OCI-LY1 (cell line): Measurements from ENCODE around the gene ANKS6.

Experiments
- H2AFZ ChIP-seq: fragments of 200-600 bp; sonication (generic), shearing (Covaris generic); 2 replicates; pipeline ENCODE4 v1.6.0; 2014; ENCODE audit warnings: antibody characterized with exemption, mild to moderate bottlenecking, low read length
- H3F3A ChIP-seq: fragments of 200-600 bp; sonication (generic), shearing (Covaris generic); 2 replicates; pipeline ENCODE4 v1.6.0; 2014; ENCODE audit warnings: mild to moderate bottlenecking, antibody characterized with exemption, low read length, moderate library complexity; ENCODE audit not compliant: insufficient read depth
- H3K27ac ChIP-seq: fragments of 200-600 bp; sonication (generic); 2 replicates; pipeline ENCODE4 v1.5.1; 2014; ENCODE audit warnings: low read length, mixed run types, mild to moderate bottlenecking, low read depth; ENCODE audit not compliant: poor library complexity, severe bottlenecking
- H3K27me3 ChIP-seq: fragments of 200-600 bp; sonication (generic); 2 replicates; pipeline ENCODE4 v1.6.0; 2014; ENCODE audit warnings: antibody characterized with exemption, mild to moderate bottlenecking, low read length, moderate library complexity; ENCODE audit not compliant: insufficient read depth
- H3K36me3 ChIP-seq: fragments of 200-600 bp; sonication (generic); 2 replicates; pipeline ENCODE4 v1.6.1; 2014; ENCODE audit warnings: mild to moderate bottlenecking, antibody characterized with exemption, low read length, moderate library complexity, mixed read lengths; ENCODE audit not compliant: insufficient read depth
- H3K4me1 ChIP-seq: fragments of 200-600 bp; sonication (generic); 2 replicates; pipeline ENCODE4 v1.5.1; 2014; ENCODE audit warnings: mild to moderate bottlenecking, low read length, moderate library complexity; ENCODE audit not compliant: insufficient read depth, severe bottlenecking
- H3K4me2 ChIP-seq: fragments of 200-600 bp; sonication (generic), shearing (Covaris generic); 2 replicates; pipeline ENCODE4 v1.6.1; 2014; ENCODE audit warnings: low read length
- H3K4me3 ChIP-seq: fragments of 200-600 bp; sonication (generic); 2 replicates; pipeline ENCODE4 v1.5.1; 2014; ENCODE audit warnings: low read length, low read depth, mild to moderate bottlenecking, mixed read lengths; ENCODE audit not compliant: poor library complexity, severe bottlenecking
- H3K79me2 ChIP-seq: fragments of 200-600 bp; shearing (Covaris generic); 2 replicates; pipeline ENCODE4 v1.6.1; 2016; ENCODE audit warnings: mixed run types, low read length, mixed read lengths; ENCODE audit not compliant: insufficient read depth
- H3K9ac ChIP-seq: fragments of 200-600 bp; sonication (generic), shearing (Covaris generic); 2 replicates; pipeline ENCODE4 v1.6.1; 2014; ENCODE audit warnings: mild to moderate bottlenecking, low read length, mixed read lengths
- H3K9me2 ChIP-seq: fragments of 200-600 bp; sonication (generic), shearing (Covaris generic); 2 replicates; pipeline ENCODE4 v1.6.1; 2014; ENCODE audit warnings: low read depth, mild to moderate bottlenecking, low read length, mixed read lengths
- H3K9me3 ChIP-seq: fragments of 200-600 bp; shearing (Covaris generic); 2 replicates; pipeline ENCODE4 v1.6.1; 2014; ENCODE audit warnings: low read length, mixed read lengths
- H4K20me1 ChIP-seq: fragments of 200-600 bp; sonication (generic), shearing (Covaris generic); 2 replicates; pipeline ENCODE4 v1.6.0; 2016; ENCODE audit warnings: mild to moderate bottlenecking, low read length; ENCODE audit not compliant: insufficient read depth
- CTCF ChIP-seq: fragments of 200-600 bp; sonication (generic), shearing (Covaris generic); IDR thresholded peaks from 2 replicates; pipeline ENCODE4 v1.5.1; 2017; ENCODE audit warnings: mild to moderate bottlenecking, antibody characterized with exemption, low read length, moderate library complexity, mixed read lengths
- EZH2 ChIP-seq: fragments of 200-600 bp; sonication (generic), shearing (Covaris generic); IDR thresholded peaks from 2 replicates; pipeline ENCODE4 v1.8.0; 2017; ENCODE audit warnings: borderline replicate concordance, mixed run types, mild to moderate bottlenecking, antibody characterized with exemption, low read length, moderate library complexity, mixed read lengths

The ANKS6 gene

GRCh38 chr9:98837516-98837915 lies 41.2 kb upstream of the ANKS6 start:
- Histone ChIP-seq H3K9ac (no peak overlapping the region), H4K20me1 (no peaks in the 10 kb centered on the region), H3K4me2 (no peak overlapping the region), H3K4me1 (no peaks in the 10 kb centered on the region), H3K79me2 (no peaks in the 10 kb centered on the region), H3K9me2 (no peaks in the 10 kb centered on the region), H3K9me3 (no peaks in the 10 kb centered on the region), H3F3A (no peaks in the 10 kb centered on the region), H2AFZ (no peak overlapping the region), H3K36me3 (peaks cover 8% of the 10 kb centered on the region; the same call in 1 of the 2 replicates), H3K27me3 (no peaks in the 10 kb centered on the region), H3K4me3 (no peak overlapping the region), H3K27ac (no peak overlapping the region)
- no peak for TF ChIP-seq CTCF
- TF ChIP-seq EZH2, result no peak

- no peaks in the 10 kb centered on the region for H3K9me3 ChIP-seq
- H3K27ac ChIP-seq, result no peak overlapping the region
- H3K79me2 ChIP-seq, result no peaks in the 10 kb centered on the region
- TF ChIP-seq CTCF, result no peak
- no peak for TF ChIP-seq EZH2
- no peak overlapping the region for H3K4me2 ChIP-seq
- no peak overlapping the region for H3K9ac ChIP-seq
- H3K36me3 ChIP-seq, result peaks cover 8% of the 10 kb centered on the region; the same call in 1 of the 2 replicates
- no peaks in the 10 kb centered on the region for H3F3A ChIP-seq
- no peaks in the 10 kb centered on the region for H3K4me1 ChIP-seq
- no peaks in the 10 kb centered on the region for H4K20me1 ChIP-seq
- H3K4me3 ChIP-seq, result no peak overlapping the region
- H3K27me3 ChIP-seq, result no peaks in the 10 kb centered on the region
- no peak overlapping the region for H2AFZ ChIP-seq
- no peaks in the 10 kb centered on the region for H3K9me2 ChIP-seq
Measured at GRCh38 chr9:98836206-98836605, 39.9 kb upstream of the ANKS6 start.

GRCh38 chr9:98834386-98834785 lies 38.0 kb upstream of the ANKS6 start:
- no peak overlapping the region for H3K4me2 ChIP-seq
- H3K36me3 ChIP-seq, result no peaks in the 10 kb centered on the region
- H2AFZ ChIP-seq, result no peak overlapping the region

More at GRCh38 chr9:98834386-98834785, 38.0 kb upstream of the ANKS6 start:
- H3F3A ChIP-seq, result no peaks in the 10 kb centered on the region
- H3K27ac ChIP-seq, result no peak overlapping the region
- no peak overlapping the region for H3K9ac ChIP-seq
- H3K9me3 ChIP-seq, result no peaks in the 10 kb centered on the region
- H3K79me2 ChIP-seq, result no peaks in the 10 kb centered on the region
- H3K4me1 ChIP-seq, result peaks cover 10% of the 10 kb centered on the region
- no peaks in the 10 kb centered on the region for H3K27me3 ChIP-seq
- H4K20me1 ChIP-seq, result no peaks in the 10 kb centered on the region
- no peaks in the 10 kb centered on the region for H3K9me2 ChIP-seq
- TF ChIP-seq EZH2 (no peak), CTCF (no peak)
- no peak overlapping the region for H3K4me3 ChIP-seq
